Activated T-cell treated with anti-CD3 and anti-CD28 coated beads, Interleukin-2, amount 50 U/mL, for 72 hours (primary cell): ENCODE measurements around the gene OGDH. TPM values are rescaled to one million over a fixed set of nuclear protein-coding genes. Genes with fewer than 3 reads are reported as not detected.
A peak's percentile ranks its signal among the peaks of the same experiment; 100 is the strongest.

Experiments
- ATAC-seq, 2 donors: fragments of 150-1000 bp; cut with Tn5 transposase; replicated peaks in 1 of 2; 2 replicates each; pipeline ENCODE4 v1.10.0; 2021; ENCODE audit warnings: moderate library complexity in 2 of 2, mild to moderate bottlenecking in 1 of 2
- DNase-seq, 2 donors: peaks; one replicate each; pipeline ENCODE4 v3.0.0; 2021 to 2022; ENCODE audit warnings: mixed read lengths in 1 of 2
- H3K27ac Mint-ChIP-seq: one replicate; pipeline ENCODE4 v1.8.0; 2022; ENCODE audit warnings: mild to moderate bottlenecking, moderate library complexity, mixed read lengths
- H3K27me3 Mint-ChIP-seq: one replicate; pipeline ENCODE4 v1.8.0; 2022; ENCODE audit warnings: low read depth, mixed read lengths
- H3K36me3 Mint-ChIP-seq, 2 donors: one replicate each; pipeline ENCODE4 v1.8.0; 2022; ENCODE audit warnings: mixed read lengths in 2 of 2, mild to moderate bottlenecking in 1 of 2; ENCODE audit not compliant: insufficient read depth in 2 of 2
- H3K4me1 Mint-ChIP-seq: one replicate; pipeline ENCODE4 v1.8.0; 2022; ENCODE audit warnings: low read depth, mixed read lengths
- H3K4me3 Mint-ChIP-seq, 2 donors: one replicate each; pipeline ENCODE4 v1.8.0; 2022; ENCODE audit warnings: mild to moderate bottlenecking in 2 of 2, mixed read lengths in 2 of 2, moderate library complexity in 2 of 2
- H3K9me3 Mint-ChIP-seq, 2 donors: one replicate each; pipeline ENCODE4 v1.8.0; 2022; ENCODE audit warnings: mixed read lengths in 2 of 2
- total RNA-seq, 2 donors: library from RNA; stranded (reverse); gene quantifications; one replicate each; pipeline ENCODE4 v1.2.3, GENCODE V29; 2022

Gene OGDH
- total RNA-seq, 2 donors from 2014 or later, result 79.6 to 82.7 TPM

GRCh38 chr7:44615793-44616192 lies 9.4 kb downstream of the OGDH start:
- peak overlapping the region; percentile 76 for H3K27ac Mint-ChIP-seq
- ATAC-seq (no peak), DNase-seq (no peak)
- H3K27me3 Mint-ChIP-seq, result no peaks in the 10 kb centered on the region
- peaks cover 0 to 5% of the 10 kb centered on the region in 2 donors for H3K36me3 Mint-ChIP-seq
- peak overlapping the region in 1 of 2 donors; percentile 58 for H3K4me3 Mint-ChIP-seq
- H3K4me1 Mint-ChIP-seq, result peaks cover 82% of the 10 kb centered on the region
- H3K9me3 Mint-ChIP-seq, result no peaks in the 10 kb centered on the region

- DNase-seq (no peak), ATAC-seq (no peak)
- H3K27ac Mint-ChIP-seq, result no peak overlapping the region
- H3K4me1 Mint-ChIP-seq, result peaks cover 90% of the 10 kb centered on the region
- peaks cover 2 to 7% of the 10 kb centered on the region in 2 donors for H3K36me3 Mint-ChIP-seq
- H3K9me3 Mint-ChIP-seq, result peaks cover 0 to 2% of the 10 kb centered on the region in 2 donors
- no peak overlapping the region for H3K4me3 Mint-ChIP-seq
- H3K27me3 Mint-ChIP-seq, result no peaks in the 10 kb centered on the region
These were observed 10.1 kb downstream of the OGDH start for GRCh38 chr7:44616545-44616944.

- DNase-seq, result peak; percentile 46 to 54
These were observed 10.9 kb downstream of the OGDH start for GRCh38 chr7:44617225-44617890.

GRCh38 chr7:44618045-44618444 lies 11.6 kb downstream of the OGDH start:
- Mint-ChIP-seq H3K9me3 (peaks cover 0 to 2% of the 10 kb centered on the region in 2 donors), H3K36me3 (peaks cover 2 to 7% of the 10 kb centered on the region in 2 donors), H3K27ac (peak overlapping the region; percentile 97), H3K4me3 (peak overlapping the region; percentile 78 to 81), H3K27me3 (no peaks in the 10 kb centered on the region), H3K4me1 (peaks cover 90% of the 10 kb centered on the region)
- DNase-seq (no peak), ATAC-seq (no peak)

More at GRCh38 chr7:44617225-44617890, 10.9 kb downstream of the OGDH start:
- H3K4me3 Mint-ChIP-seq, result peak overlapping the region; percentile 78 to 81
- no peaks in the 10 kb centered on the region for H3K27me3 Mint-ChIP-seq
- H3K27ac Mint-ChIP-seq, result peak overlapping the region; percentile 97
- H3K4me1 Mint-ChIP-seq, result peaks cover 90% of the 10 kb centered on the region
- H3K36me3 Mint-ChIP-seq, result peaks cover 2 to 9% of the 10 kb centered on the region in 2 donors
- ATAC-seq, result peak; percentile 90
- H3K9me3 Mint-ChIP-seq, result peaks cover 0 to 2% of the 10 kb centered on the region in 2 donors

GRCh38 chr7:44618753-44619152 lies 12.3 kb downstream of the OGDH start:
- DNase-seq (peak; percentile 38 to 43), ATAC-seq (no peak)
- Mint-ChIP-seq H3K9me3 (peaks cover 0 to 2% of the 10 kb centered on the region in 2 donors), H3K27ac (peak overlapping the region; percentile 97), H3K27me3 (no peaks in the 10 kb centered on the region), H3K4me3 (peak overlapping the region; percentile 78 to 81), H3K36me3 (peaks cover 2 to 7% of the 10 kb centered on the region in 2 donors), H3K4me1 (peaks cover 94% of the 10 kb centered on the region)

- Mint-ChIP-seq H3K4me1 (peaks cover 95% of the 10 kb centered on the region), H3K27ac (peak overlapping the region; percentile 77), H3K27me3 (no peaks in the 10 kb centered on the region), H3K36me3 (peaks cover 6 to 11% of the 10 kb centered on the region in 2 donors), H3K9me3 (peaks cover 0 to 2% of the 10 kb centered on the region in 2 donors), H3K4me3 (peak overlapping the region; percentile 21 to 44)
- ATAC-seq, result no peak
- no peak for DNase-seq
These were observed 14.8 kb downstream of the OGDH start for GRCh38 chr7:44621034-44621749.

- Mint-ChIP-seq H3K36me3 (peaks cover 6 to 13% of the 10 kb centered on the region in 2 donors), H3K9me3 (peaks cover 0 to 2% of the 10 kb centered on the region in 2 donors)
These were observed 15.3 kb downstream of the OGDH start for GRCh38 chr7:44621750-44622103.

GRCh38 chr7:44622342-44623151 lies 16.1 kb downstream of the OGDH start:
- peaks cover 6 to 13% of the 10 kb centered on the region in 2 donors for H3K36me3 Mint-ChIP-seq
- no peaks in the 10 kb centered on the region for H3K27me3 Mint-ChIP-seq
- peaks cover 0 to 2% of the 10 kb centered on the region in 2 donors for H3K9me3 Mint-ChIP-seq
- ATAC-seq (peak; percentile 89 to 90), DNase-seq (peak; percentile 63 to 67)
- H3K27ac Mint-ChIP-seq, result peak overlapping the region; percentile 77
- peak overlapping the region; percentile 80 to 87 for H3K4me3 Mint-ChIP-seq
- H3K4me1 Mint-ChIP-seq, result peaks cover 96% of the 10 kb centered on the region

More at GRCh38 chr7:44621750-44622103, 15.3 kb downstream of the OGDH start:
- no peak for ATAC-seq
- no peak for DNase-seq
- Mint-ChIP-seq H3K27me3 (no peaks in the 10 kb centered on the region), H3K4me1 (peaks cover 99% of the 10 kb centered on the region), H3K4me3 (peak overlapping the region; percentile 44 to 58), H3K27ac (peak overlapping the region; percentile 77)

GRCh38 chr7:44624318-44624717 lies 17.9 kb downstream of the OGDH start:
- Mint-ChIP-seq H3K27ac (peak overlapping the region; percentile 94), H3K9me3 (peaks cover 0 to 2% of the 10 kb centered on the region in 2 donors), H3K4me3 (peak overlapping the region; percentile 83 to 87), H3K4me1 (peaks cover 78% of the 10 kb centered on the region), H3K36me3 (peaks cover 9 to 15% of the 10 kb centered on the region in 2 donors), H3K27me3 (no peaks in the 10 kb centered on the region)
- ATAC-seq (no peak), DNase-seq (no peak)

GRCh38 chr7:44625526-44626471 lies 19.4 kb downstream of the OGDH start:
- peaks cover 0 to 2% of the 10 kb centered on the region in 2 donors for H3K9me3 Mint-ChIP-seq
- peaks cover 73% of the 10 kb centered on the region for H3K4me1 Mint-ChIP-seq
- H3K4me3 Mint-ChIP-seq, result peak overlapping the region in 1 of 2 donors; percentile 83
- H3K36me3 Mint-ChIP-seq, result peaks cover 11 to 21% of the 10 kb centered on the region in 2 donors
- no peaks in the 10 kb centered on the region for H3K27me3 Mint-ChIP-seq
- no peak overlapping the region for H3K27ac Mint-ChIP-seq
- no peak for DNase-seq
- ATAC-seq, result no peak

- no peak for ATAC-seq
- Mint-ChIP-seq H3K4me1 (peaks cover 73% of the 10 kb centered on the region), H3K4me3 (no peak overlapping the region), H3K27me3 (no peaks in the 10 kb centered on the region), H3K9me3 (no peaks in the 10 kb centered on the region), H3K36me3 (peaks cover 9 to 20% of the 10 kb centered on the region in 2 donors), H3K27ac (no peak overlapping the region)
- no peak for DNase-seq
These were observed 20.2 kb downstream of the OGDH start for GRCh38 chr7:44626620-44627019.
